KG1 (cell line): ENCODE measurements around the gene ANO8.

Experiments
- DNase-seq: peaks from one replicate; lab custom pipeline; 2025; lab: John Stamatoyannopoulos, UW

ANO8 gene

GRCh38 chr19:17328517-17329365 lies 5.9 kb downstream of the ANO8 start:
- no peak for DNase-seq

GRCh38 chr19:17327654-17328516 lies 6.8 kb downstream of the ANO8 start:
- DNase-seq = no peak

GRCh38 chr19:17327068-17327653 lies 7.5 kb downstream of the ANO8 start:
- no peak for DNase-seq

GRCh38 chr19:17326595-17326966 lies 8.1 kb downstream of the ANO8 start:
- no peak for DNase-seq

GRCh38 chr19:17325881-17326594 lies 8.6 kb downstream of the ANO8 start:
- no peak for DNase-seq

- no peak for DNase-seq
Measured at GRCh38 chr19:17325133-17325532, 9.5 kb downstream of the ANO8 start.

GRCh38 chr19:17324357-17325114 lies 10.1 kb downstream of the ANO8 start:
- no peak for DNase-seq

- no peak for DNase-seq
Measured at GRCh38 chr19:17323964-17324332, 10.7 kb downstream of the ANO8 start.

- no peak for DNase-seq
Measured at GRCh38 chr19:17323300-17323963, 11.2 kb downstream of the ANO8 start.

- no peak for DNase-seq
Measured at GRCh38 chr19:17322854-17323253, 11.8 kb downstream of the ANO8 start.

- DNase-seq = no peak
Measured at GRCh38 chr19:17321655-17322489, 12.8 kb downstream of the ANO8 start.

- DNase-seq = no peak
Measured at GRCh38 chr19:17320435-17320834, 14.2 kb downstream of the ANO8 start.

GRCh38 chr19:17319473-17320238 lies 15.0 kb downstream of the ANO8 start:
- DNase-seq = no peak

GRCh38 chr19:17318966-17319365 lies 15.7 kb downstream of the ANO8 start:
- no peak for DNase-seq

GRCh38 chr19:17314007-17314593 lies 20.6 kb downstream of the ANO8 start:
- DNase-seq = no peak

- no peak for DNase-seq
Measured at GRCh38 chr19:17312189-17313113, 22.2 kb downstream of the ANO8 start.

- DNase-seq = no peak
Measured at GRCh38 chr19:17311455-17312188, 23.0 kb downstream of the ANO8 start.
